Chondrocyte (in vitro differentiated cells): ENCODE measurements around the gene PLEKHA6. TPM values are rescaled to one million over a fixed set of nuclear protein-coding genes. Genes with fewer than 3 reads are reported as not detected.

Experiments used
- DNase-seq: peaks from one replicate; pipeline ENCODE4 v3.0.0; 2021; ENCODE audit warnings: mixed read lengths, low spot score
- H3K27ac Mint-ChIP-seq: one replicate; pipeline ENCODE4 v1.8.0; 2021; ENCODE audit warnings: mild to moderate bottlenecking, moderate library complexity, mixed read lengths; ENCODE audit not compliant: unreplicated experiment
- H3K27me3 Mint-ChIP-seq: 2 replicates; pipeline ENCODE4 v1.8.0; 2021; ENCODE audit warnings: low read depth, mixed read lengths
- H3K36me3 Mint-ChIP-seq: 2 replicates; pipeline ENCODE4 v1.8.0; 2021; ENCODE audit warnings: low read depth, mixed read lengths
- H3K4me1 Mint-ChIP-seq: 2 replicates; pipeline ENCODE4 v1.8.0; 2021; ENCODE audit warnings: low read depth, mild to moderate bottlenecking, mixed read lengths
- H3K4me3 Mint-ChIP-seq: one replicate; pipeline ENCODE4 v1.8.0; 2021; ENCODE audit warnings: mild to moderate bottlenecking, moderate library complexity, mixed read lengths; ENCODE audit not compliant: unreplicated experiment
- H3K9me3 Mint-ChIP-seq: 2 replicates; pipeline ENCODE4 v1.8.0; 2021; ENCODE audit warnings: low read depth, mixed read lengths
- CTCF ChIP-seq: fragments of 200-600 bp; sonication (generic); IDR thresholded peaks from 2 replicates; pipeline ENCODE4 v1.5.0; 2021; ENCODE audit warnings: antibody characterized with exemption, mild to moderate bottlenecking, moderate library complexity
- total RNA-seq: library from RNA; stranded (reverse); gene quantifications from 3 replicates; pipeline ENCODE4 v1.2.1, GENCODE V29; 2021

PLEKHA6 gene
- total RNA-seq, 1 donor from 2014 or later: 0.15 TPM

GRCh38 chr1:204385727-204386126 lies 26.0 kb upstream of the PLEKHA6 start:
- DNase-seq: no peak
- Mint-ChIP-seq H3K27me3 (peaks cover 11% of the 10 kb centered on the region), H3K4me1 (no peaks in the 10 kb centered on the region), H3K27ac (no peak overlapping the region), H3K9me3 (no peaks in the 10 kb centered on the region), H3K4me3 (no peak overlapping the region), H3K36me3 (no peaks in the 10 kb centered on the region)
- no peak for TF ChIP-seq CTCF

GRCh38 chr1:204384636-204385352 lies 25.1 kb upstream of the PLEKHA6 start:
- TF ChIP-seq CTCF: no peak
- H3K9me3 Mint-ChIP-seq: no peaks in the 10 kb centered on the region
- H3K36me3 Mint-ChIP-seq: no peaks in the 10 kb centered on the region
- no peak for DNase-seq
- peaks cover 16% of the 10 kb centered on the region for H3K27me3 Mint-ChIP-seq
- no peak overlapping the region for H3K27ac Mint-ChIP-seq
- H3K4me3 Mint-ChIP-seq: no peak overlapping the region
- no peaks in the 10 kb centered on the region for H3K4me1 Mint-ChIP-seq

GRCh38 chr1:204383163-204383904 lies 23.6 kb upstream of the PLEKHA6 start:
- no peaks in the 10 kb centered on the region for H3K9me3 Mint-ChIP-seq
- H3K36me3 Mint-ChIP-seq: no peaks in the 10 kb centered on the region
- no peak for TF ChIP-seq CTCF
- H3K4me3 Mint-ChIP-seq: no peak overlapping the region
- H3K27me3 Mint-ChIP-seq: peaks cover 27% of the 10 kb centered on the region
- no peak overlapping the region for H3K27ac Mint-ChIP-seq
- no peak for DNase-seq
- peaks cover under 1% of the 10 kb centered on the region for H3K4me1 Mint-ChIP-seq

GRCh38 chr1:204382714-204383083 lies 23.0 kb upstream of the PLEKHA6 start:
- no peak overlapping the region for H3K4me3 Mint-ChIP-seq
- H3K27me3 Mint-ChIP-seq: peaks cover 33% of the 10 kb centered on the region
- H3K4me1 Mint-ChIP-seq: peaks cover 7% of the 10 kb centered on the region
- H3K27ac Mint-ChIP-seq: no peak overlapping the region
- DNase-seq: no peak
- H3K9me3 Mint-ChIP-seq: no peaks in the 10 kb centered on the region
- no peaks in the 10 kb centered on the region for H3K36me3 Mint-ChIP-seq
- no peak for TF ChIP-seq CTCF

GRCh38 chr1:204380293-204380831 lies 20.6 kb upstream of the PLEKHA6 start:
- no peaks in the 10 kb centered on the region for H3K9me3 Mint-ChIP-seq
- no peak overlapping the region for H3K4me3 Mint-ChIP-seq
- H3K27me3 Mint-ChIP-seq: peaks cover 40% of the 10 kb centered on the region
- no peak for TF ChIP-seq CTCF
- H3K36me3 Mint-ChIP-seq: no peaks in the 10 kb centered on the region
- no peak overlapping the region for H3K27ac Mint-ChIP-seq
- H3K4me1 Mint-ChIP-seq: peaks cover 10% of the 10 kb centered on the region
- DNase-seq: no peak
